GM18867 (cell line): Measurements from ENCODE around the gene MCEMP1.
"Not testable (repeated sequence)": the region's sequence is repeated elsewhere in the genome, so short reads cannot be mapped to it uniquely, and the experiment has no call there.

Experiments
- ATAC-seq: cut with Tn5 transposase; IDR thresholded peaks from one replicate; pipeline ENCODE4 v1.9.1; 2021; ENCODE audit warnings: mild to moderate bottlenecking, moderate library complexity; ENCODE audit not compliant: unreplicated experiment

The MCEMP1 gene

GRCh38 chr19:7643629-7644549, 33.0 kb upstream of the MCEMP1 start:
- not testable (repeated sequence) for ATAC-seq

- no peak for ATAC-seq
Measured at GRCh38 chr19:7644550-7644877, 32.4 kb upstream of the MCEMP1 start.

DNA sequence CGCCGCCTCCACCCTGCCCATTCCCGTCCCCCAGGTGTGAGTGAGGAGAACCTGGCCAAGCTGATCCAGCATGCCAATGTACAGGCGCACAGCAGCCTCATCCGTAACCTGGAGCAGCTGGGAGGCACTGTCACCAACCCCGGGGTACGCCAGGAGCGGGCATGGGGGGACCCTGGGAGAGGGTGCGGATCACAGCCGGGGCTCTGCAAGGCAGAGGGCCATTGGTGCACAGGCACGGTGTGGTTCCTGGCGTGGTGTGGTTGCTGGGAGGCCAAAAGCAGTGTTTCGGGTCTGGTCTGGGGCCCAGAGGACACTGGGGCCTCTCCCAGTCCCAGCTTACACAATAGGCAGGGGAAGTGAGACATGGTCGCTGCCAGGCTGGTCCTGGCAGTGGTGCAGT, 31.7 kb upstream of the MCEMP1 start:
- no peak for ATAC-seq

GRCh38 chr19:7645656-7646425, 31.0 kb upstream of the MCEMP1 start:
- ATAC-seq, result no peak

- no peak for ATAC-seq
Measured at GRCh38 chr19:7646426-7646700, 30.5 kb upstream of the MCEMP1 start.

DNA sequence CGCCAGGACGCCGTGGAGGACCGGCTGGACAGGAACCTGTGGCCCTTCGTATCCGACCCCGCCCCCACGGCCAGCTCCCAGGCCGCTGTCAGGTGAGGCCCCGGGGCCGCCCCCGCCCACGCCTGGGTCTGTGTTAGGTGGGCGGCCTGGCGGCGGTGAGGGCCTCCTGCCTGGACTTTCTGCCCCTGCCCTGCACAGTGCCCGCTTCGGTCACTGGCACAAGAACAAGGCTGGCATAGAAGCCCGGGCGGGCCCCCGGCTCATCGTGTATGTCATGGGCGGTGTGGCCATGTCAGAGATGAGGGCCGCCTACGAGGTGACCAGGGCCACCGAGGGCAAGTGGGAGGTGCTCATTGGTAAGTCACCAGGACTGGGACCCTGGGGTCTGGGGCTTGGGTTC, 29.7 kb upstream of the MCEMP1 start:
- no peak for ATAC-seq

DNA sequence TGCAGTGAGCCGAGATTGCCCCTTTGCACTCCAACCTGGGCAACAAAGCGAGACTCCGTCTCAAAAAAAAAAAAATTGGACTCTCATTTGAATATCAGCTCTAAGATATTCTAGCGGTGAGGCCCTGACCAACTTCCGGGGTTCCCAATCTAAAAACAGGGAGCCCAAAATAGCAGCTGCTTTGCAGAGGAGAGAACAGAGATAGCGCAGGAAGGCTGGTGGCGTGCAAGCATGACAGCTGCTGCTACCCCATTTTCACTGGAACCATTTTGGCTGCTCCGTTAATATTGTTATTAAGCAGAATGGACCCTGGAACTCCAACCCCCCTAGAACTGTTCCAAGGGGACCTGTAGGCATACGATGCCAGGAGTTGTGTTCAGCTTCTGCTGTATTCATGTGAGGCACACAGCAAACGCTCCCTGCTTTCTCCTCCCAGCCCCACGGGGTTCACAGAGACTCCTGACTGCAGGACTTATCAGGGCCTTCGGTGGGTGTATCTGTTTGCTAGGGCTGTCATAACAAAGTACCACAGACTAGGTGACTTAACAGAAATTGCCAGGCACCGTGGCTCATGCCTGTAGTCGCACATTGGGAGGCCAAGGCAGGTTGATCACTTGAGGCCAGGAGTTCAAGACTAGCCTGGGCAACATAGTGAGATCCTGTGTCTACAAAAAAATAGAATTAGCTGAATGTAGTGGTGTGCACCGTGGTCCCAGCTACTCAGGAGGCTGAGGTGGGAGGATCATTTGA, 28.4 kb upstream of the MCEMP1 start:
- no peak for ATAC-seq

DNA sequence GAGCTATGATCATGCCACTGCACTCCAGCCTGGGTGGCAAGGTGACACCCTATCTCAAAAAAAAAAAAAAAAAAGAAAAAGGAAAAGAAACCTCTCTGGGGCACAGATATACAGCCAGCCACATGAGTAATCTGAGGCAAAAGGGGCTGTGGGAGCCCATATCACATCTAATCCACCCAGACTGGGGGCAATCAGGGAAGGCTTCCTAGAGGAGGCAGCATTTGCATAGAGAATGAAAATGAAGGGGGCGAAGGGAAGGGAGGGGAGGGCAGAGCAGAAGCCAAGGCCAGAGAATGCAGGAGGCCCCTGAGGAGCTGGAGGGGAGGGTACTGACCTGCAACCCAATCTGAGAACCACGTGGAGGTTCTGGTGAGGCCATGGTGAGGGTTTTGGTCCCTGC, 26.7 kb upstream of the MCEMP1 start:
- ATAC-seq, result no peak

GRCh38 chr19:7652061-7652641, 24.7 kb upstream of the MCEMP1 start:
- ATAC-seq, result peak; percentile 48

DNA sequence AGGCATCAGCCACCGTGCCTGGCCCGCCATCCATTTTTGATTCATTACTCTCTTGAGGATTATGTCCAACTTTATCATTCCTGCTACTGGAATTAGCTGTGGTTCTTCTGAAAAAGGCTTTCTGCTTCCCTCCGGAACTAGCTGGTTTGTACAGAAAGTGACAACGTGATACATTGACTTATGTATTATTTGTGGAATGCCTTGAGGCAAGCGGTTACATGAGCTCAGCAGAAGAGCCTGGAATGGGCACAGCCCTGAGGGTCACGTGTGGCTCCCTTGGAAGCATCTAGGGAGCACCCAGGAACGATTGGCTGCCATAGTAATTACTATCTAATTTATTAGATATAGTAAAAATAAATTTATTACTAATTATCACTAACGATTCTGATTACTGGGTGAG, 22.5 kb upstream of the MCEMP1 start:
- ATAC-seq, result no peak

- no peak for ATAC-seq
Measured at GRCh38 chr19:7655581-7655980, 21.3 kb upstream of the MCEMP1 start.

GRCh38 chr19:7657131-7657751, 19.6 kb upstream of the MCEMP1 start:
- ATAC-seq, result no peak

- peak; percentile 82 for ATAC-seq
Measured at GRCh38 chr19:7658219-7658686, 18.6 kb upstream of the MCEMP1 start.

GRCh38 chr19:7661744-7662538, 14.9 kb upstream of the MCEMP1 start:
- ATAC-seq, result no peak

DNA sequence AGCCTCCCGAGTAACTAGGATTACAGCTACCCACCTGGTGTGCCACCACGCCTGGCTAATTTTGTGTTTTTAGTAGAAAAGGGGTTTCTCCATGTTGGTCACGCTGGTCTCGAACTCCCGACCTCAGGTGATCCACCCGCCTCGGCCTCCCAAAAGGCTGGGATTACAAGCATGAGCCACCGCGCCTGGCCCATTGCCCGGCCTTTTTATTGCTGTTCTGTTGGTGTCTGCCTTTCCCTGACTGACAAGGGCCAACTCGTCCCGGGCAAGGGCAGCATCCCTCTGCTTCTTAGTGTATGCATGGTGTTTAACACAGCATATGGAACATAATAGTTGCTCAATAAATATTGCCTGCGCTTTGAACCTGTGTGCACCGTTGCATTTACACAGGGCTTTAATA, 14.2 kb upstream of the MCEMP1 start:
- ATAC-seq, result no peak

GRCh38 chr19:7663706-7664105, 13.2 kb upstream of the MCEMP1 start:
- ATAC-seq, result no peak

DNA sequence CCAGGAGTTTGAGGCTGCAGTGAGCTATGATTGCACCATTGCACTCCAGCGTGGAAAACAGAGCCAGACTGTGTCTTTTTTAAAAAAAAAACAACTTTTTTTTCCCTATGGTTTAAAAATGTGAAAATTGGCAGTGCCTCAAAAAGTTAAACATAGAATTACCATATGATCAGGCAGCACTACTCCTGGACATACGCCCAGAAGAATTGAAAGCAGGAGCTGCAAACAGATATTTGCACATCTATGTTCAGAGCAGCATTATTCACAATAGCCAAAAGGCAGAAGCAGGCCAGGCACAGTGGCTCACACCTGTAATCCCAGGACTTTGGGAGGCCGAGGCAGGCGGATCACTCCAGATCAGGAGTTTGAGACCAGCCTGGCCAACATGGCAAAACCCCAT, 11.8 kb upstream of the MCEMP1 start:
- no peak for ATAC-seq

DNA sequence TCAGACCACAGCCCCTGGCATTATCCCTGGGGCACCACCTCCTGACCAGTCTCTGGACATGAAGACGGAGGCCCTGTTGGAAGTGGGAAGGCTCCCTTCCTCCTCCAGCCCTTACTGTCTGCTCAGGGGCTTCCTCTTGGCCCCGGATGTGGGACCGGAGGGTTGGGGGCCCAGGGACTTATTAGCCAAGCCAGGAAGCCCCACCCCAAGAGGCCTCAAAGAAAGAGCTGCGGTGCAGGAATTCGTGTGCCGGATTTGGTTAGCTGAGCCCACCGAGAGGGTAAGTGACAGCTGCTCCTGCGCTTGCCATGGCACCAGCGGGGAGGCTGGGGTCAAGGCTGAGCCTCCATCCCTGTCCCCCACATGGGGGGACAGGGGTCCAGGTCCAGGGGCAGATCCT, 8.0 kb upstream of the MCEMP1 start, which contains the start of gene RETN:
Gene RETN, plus strand, starts transcription at position 208 of the 400 bp plus-strand sequence. CDS start 278 bp downstream, outside the sequence.
- no peak for ATAC-seq

- no peak for ATAC-seq
Measured at GRCh38 chr19:7669641-7670040, 7.2 kb upstream of the MCEMP1 start.
